Uterus (tissue), 2 donors: ENCODE data around the gene PHF13.

Experiments used
- POLR2A ChIP-seq, 2 donors: fragments of 450-650 bp; IDR thresholded peaks; one replicate each; pipeline ENCODE4 v1.6.1; 2016; ENCODE audit warnings: antibody characterized with exemption in 2 of 2, mild to moderate bottlenecking in 1 of 2, moderate library complexity in 1 of 2
- TF ChIP-seq, protein P1 (sequence below), 4 experiments: fragments of 200-600 bp in 2 of 4; fragments of 450-650 bp in 2 of 4; sonication (generic) in 2 of 4; IDR thresholded peaks; one replicate each; pipeline ENCODE4 v1.5.1; 2016 to 2019; ENCODE audit warnings: antibody characterized with exemption in 4 of 4, mild to moderate bottlenecking in 2 of 4, moderate library complexity in 1 of 4

DNA sequence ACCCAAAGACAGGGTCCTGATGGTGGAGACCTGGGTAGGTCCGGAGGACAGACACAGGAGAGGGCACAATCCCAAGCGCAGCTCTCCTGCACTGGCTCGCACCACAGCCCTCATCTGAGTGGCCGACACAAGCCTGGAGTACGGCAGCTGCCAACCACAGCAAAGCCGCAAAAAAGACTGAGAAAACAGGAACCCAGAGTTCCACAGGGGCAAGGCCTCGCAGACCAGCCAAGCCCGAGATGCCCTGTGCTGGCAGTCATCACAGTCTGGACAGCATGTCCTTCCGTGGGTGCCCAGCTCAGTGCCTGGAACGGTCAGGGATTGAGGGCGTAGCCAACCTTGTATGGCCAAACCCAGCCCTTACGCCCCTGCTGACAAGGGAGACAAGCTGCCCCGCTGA lies 22.3 kb upstream of the PHF13 start:
- TF ChIP-seq, protein P1, sequence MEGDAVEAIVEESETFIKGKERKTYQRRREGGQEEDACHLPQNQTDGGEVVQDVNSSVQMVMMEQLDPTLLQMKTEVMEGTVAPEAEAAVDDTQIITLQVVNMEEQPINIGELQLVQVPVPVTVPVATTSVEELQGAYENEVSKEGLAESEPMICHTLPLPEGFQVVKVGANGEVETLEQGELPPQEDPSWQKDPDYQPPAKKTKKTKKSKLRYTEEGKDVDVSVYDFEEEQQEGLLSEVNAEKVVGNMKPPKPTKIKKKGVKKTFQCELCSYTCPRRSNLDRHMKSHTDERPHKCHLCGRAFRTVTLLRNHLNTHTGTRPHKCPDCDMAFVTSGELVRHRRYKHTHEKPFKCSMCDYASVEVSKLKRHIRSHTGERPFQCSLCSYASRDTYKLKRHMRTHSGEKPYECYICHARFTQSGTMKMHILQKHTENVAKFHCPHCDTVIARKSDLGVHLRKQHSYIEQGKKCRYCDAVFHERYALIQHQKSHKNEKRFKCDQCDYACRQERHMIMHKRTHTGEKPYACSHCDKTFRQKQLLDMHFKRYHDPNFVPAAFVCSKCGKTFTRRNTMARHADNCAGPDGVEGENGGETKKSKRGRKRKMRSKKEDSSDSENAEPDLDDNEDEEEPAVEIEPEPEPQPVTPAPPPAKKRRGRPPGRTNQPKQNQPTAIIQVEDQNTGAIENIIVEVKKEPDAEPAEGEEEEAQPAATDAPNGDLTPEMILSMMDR (IDR thresholded peaks at IDR 0.05) = no peak
- no peak for TF ChIP-seq POLR2A (IDR thresholded peaks at IDR 0.05)
